WTC11 (cell line): ENCODE measurements around the gene CHD1L.

Source experiments
- TF ChIP-seq, protein P1 (sequence below): fragments of 200-600 bp; IDR thresholded peaks from 2 replicates; pipeline ENCODE4 v1.8.0; 2022; ENCODE audit warnings: antibody characterized with exemption
- TF ChIP-seq, protein P2 (sequence below): sonication (generic); formaldehyde crosslinking; IDR thresholded peaks from 2 replicates; pipeline ENCODE4 v1.8.1; 2023; ENCODE audit warnings: mild to moderate bottlenecking, missing genetic modification reagents, moderate library complexity

DNA sequence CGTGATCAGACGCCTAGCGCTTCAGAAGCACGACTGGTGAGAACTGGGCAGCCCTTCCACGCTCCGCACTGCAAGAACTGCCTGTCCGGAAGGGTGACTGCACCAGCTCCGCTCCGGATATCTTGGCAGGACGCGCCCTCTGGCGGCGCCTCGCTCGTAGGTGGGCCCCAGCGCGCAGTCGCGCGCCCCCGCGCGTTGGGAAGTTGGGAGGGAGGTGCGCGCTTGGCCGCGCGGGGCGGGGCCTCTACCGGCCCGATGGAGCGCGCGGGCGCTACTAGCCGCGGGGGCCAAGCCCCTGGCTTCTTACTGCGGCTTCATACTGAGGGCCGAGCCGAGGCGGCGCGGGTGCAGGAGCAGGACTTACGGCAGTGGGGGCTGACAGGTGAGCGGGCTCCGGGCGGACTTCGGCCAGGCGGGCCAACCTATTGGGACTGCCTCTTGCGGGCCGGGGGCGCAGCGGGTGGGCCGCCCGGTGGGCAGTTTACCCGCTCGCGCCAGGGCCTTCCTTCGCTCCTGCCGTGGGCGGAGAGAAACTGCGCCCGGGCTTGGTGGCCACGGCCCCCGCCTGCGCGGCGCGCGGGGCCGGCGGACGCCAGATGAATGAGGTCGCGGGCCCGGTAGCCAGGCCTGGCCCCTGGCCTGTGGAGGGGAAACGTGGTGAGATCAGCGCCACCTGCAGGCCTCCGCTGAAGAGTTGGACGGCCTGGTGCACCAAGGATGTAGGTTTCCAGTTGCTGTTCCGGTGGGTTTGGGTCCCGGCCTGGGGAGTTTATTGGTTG is at the start of gene CHD1L:
- TF ChIP-seq, protein P1, sequence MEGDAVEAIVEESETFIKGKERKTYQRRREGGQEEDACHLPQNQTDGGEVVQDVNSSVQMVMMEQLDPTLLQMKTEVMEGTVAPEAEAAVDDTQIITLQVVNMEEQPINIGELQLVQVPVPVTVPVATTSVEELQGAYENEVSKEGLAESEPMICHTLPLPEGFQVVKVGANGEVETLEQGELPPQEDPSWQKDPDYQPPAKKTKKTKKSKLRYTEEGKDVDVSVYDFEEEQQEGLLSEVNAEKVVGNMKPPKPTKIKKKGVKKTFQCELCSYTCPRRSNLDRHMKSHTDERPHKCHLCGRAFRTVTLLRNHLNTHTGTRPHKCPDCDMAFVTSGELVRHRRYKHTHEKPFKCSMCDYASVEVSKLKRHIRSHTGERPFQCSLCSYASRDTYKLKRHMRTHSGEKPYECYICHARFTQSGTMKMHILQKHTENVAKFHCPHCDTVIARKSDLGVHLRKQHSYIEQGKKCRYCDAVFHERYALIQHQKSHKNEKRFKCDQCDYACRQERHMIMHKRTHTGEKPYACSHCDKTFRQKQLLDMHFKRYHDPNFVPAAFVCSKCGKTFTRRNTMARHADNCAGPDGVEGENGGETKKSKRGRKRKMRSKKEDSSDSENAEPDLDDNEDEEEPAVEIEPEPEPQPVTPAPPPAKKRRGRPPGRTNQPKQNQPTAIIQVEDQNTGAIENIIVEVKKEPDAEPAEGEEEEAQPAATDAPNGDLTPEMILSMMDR: peak; percentile 58
- TF ChIP-seq, protein P2, sequence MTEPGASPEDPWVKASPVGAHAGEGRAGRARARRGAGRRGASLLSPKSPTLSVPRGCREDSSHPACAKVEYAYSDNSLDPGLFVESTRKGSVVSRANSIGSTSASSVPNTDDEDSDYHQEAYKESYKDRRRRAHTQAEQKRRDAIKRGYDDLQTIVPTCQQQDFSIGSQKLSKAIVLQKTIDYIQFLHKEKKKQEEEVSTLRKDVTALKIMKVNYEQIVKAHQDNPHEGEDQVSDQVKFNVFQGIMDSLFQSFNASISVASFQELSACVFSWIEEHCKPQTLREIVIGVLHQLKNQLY (CRISPR knock-in tag): no peak
